H9 (cell line): Measurements from ENCODE around the gene AKAP17A. TPM values are rescaled to one million over a fixed set of nuclear protein-coding genes. Genes with fewer than 3 reads are reported as not detected.

Source experiments
- DNase-seq: peaks from one replicate; pipeline ENCODE4 v3.0.0-alpha.2; 2017
- H2AFZ ChIP-seq: one replicate; pipeline ENCODE4 v1.6.1; 2013; ENCODE audit warnings: mild to moderate bottlenecking, low read length, control low read depth, moderate library complexity
- H2AK5ac ChIP-seq: 2 replicates; pipeline ENCODE4 v1.6.1; 2013; ENCODE audit warnings: low read length, control low read depth, mixed read lengths; ENCODE audit not compliant: insufficient read length
- H2BK120ac ChIP-seq: one replicate; pipeline ENCODE4 v1.6.1; 2013; ENCODE audit warnings: low read depth, mild to moderate bottlenecking, low read length, control low read depth, inconsistent platforms; ENCODE audit not compliant: poor library complexity, severe bottlenecking
- H2BK12ac ChIP-seq: 2 replicates; pipeline ENCODE4 v1.6.1; 2013; ENCODE audit warnings: low read length, control low read depth, mixed read lengths, low read depth; ENCODE audit not compliant: insufficient read length
- H2BK15ac ChIP-seq: 2 replicates; pipeline ENCODE4 v1.6.1; 2013; ENCODE audit warnings: low read depth, low read length, control low read depth
- H2BK20ac ChIP-seq: one replicate; pipeline ENCODE4 v1.6.1; 2013; ENCODE audit warnings: low read depth, mild to moderate bottlenecking, low read length, control low read depth, inconsistent platforms; ENCODE audit not compliant: poor library complexity, severe bottlenecking
- H2BK5ac ChIP-seq: 2 replicates; pipeline ENCODE4 v1.6.1; 2013; ENCODE audit warnings: low read length, control low read depth, mixed read lengths; ENCODE audit not compliant: insufficient read length
- H3K14ac ChIP-seq: 2 replicates; pipeline ENCODE4 v1.6.1; 2013; ENCODE audit warnings: low read length, control low read depth; ENCODE audit not compliant: insufficient read depth
- H3K18ac ChIP-seq: 2 replicates; pipeline ENCODE4 v1.6.1; 2013; ENCODE audit warnings: low read depth, mild to moderate bottlenecking, mixed read lengths, low read length, control low read depth; ENCODE audit not compliant: insufficient read length
- H3K23ac ChIP-seq: 2 replicates; pipeline ENCODE4 v1.6.1; 2013; ENCODE audit warnings: low read length, control low read depth, mixed read lengths, low read depth; ENCODE audit not compliant: insufficient read length
- H3K23me2 ChIP-seq: 2 replicates; pipeline ENCODE4 v1.6.1; 2013; ENCODE audit warnings: low read depth, mild to moderate bottlenecking, mixed read lengths, low read length, control low read depth; ENCODE audit not compliant: insufficient read length, poor library complexity, severe bottlenecking
- H3K27ac ChIP-seq: 2 replicates; pipeline ENCODE4 v1.5.1; 2013; ENCODE audit warnings: low read length, control low read depth, mixed read lengths, low read depth; ENCODE audit not compliant: insufficient read length
- H3K27me3 ChIP-seq: 2 replicates; pipeline ENCODE4 v1.6.1; 2013; ENCODE audit warnings: low read length, control low read depth, inconsistent platforms; ENCODE audit not compliant: insufficient read depth
- H3K4ac ChIP-seq: 2 replicates; pipeline ENCODE4 v1.6.1; 2013; ENCODE audit warnings: low read depth, mild to moderate bottlenecking, control low read depth, inconsistent platforms, low read length, moderate library complexity
- H3K4me1 ChIP-seq: 2 replicates; pipeline ENCODE4 v1.6.1; 2013; ENCODE audit warnings: low read length, control low read depth, inconsistent platforms; ENCODE audit not compliant: insufficient read depth
- H3K4me2 ChIP-seq: 2 replicates; pipeline ENCODE4 v1.6.1; 2013; ENCODE audit warnings: low read length, control low read depth, mixed read lengths; ENCODE audit not compliant: insufficient read length, insufficient read depth
- H3K56ac ChIP-seq: 2 replicates; pipeline ENCODE4 v1.6.1; 2013; ENCODE audit warnings: low read depth, mild to moderate bottlenecking, mixed read lengths, low read length, control low read depth; ENCODE audit not compliant: insufficient read length
- H3K79me1 ChIP-seq: 2 replicates; pipeline ENCODE4 v1.6.1; 2013; ENCODE audit warnings: low read depth, mild to moderate bottlenecking, moderate library complexity, low read length, control low read depth, inconsistent platforms; ENCODE audit not compliant: insufficient read depth, poor library complexity, severe bottlenecking
- H3K79me2 ChIP-seq: 2 replicates; pipeline ENCODE4 v1.6.1; 2013; ENCODE audit warnings: low read length, control low read depth, inconsistent platforms; ENCODE audit not compliant: insufficient read depth
- H3K9ac ChIP-seq: 2 replicates; pipeline ENCODE4 v1.6.1; 2013; ENCODE audit warnings: low read length, control low read depth, mixed read lengths; ENCODE audit not compliant: insufficient read length; ENCODE audit errors: extremely low read depth
- H3K9me3 ChIP-seq: one replicate; pipeline ENCODE4 v1.6.1; 2013; ENCODE audit warnings: low read depth, low read length, inconsistent platforms; ENCODE audit not compliant: control insufficient read depth
- H3T11ph ChIP-seq: one replicate; pipeline ENCODE4 v1.6.1; 2013; ENCODE audit warnings: mild to moderate bottlenecking, low read length, control low read depth, inconsistent platforms
- H4K20me1 ChIP-seq: one replicate; pipeline ENCODE4 v1.6.1; 2013; ENCODE audit not compliant: control insufficient read depth, insufficient read length, insufficient read depth
- H4K5ac ChIP-seq: 2 replicates; pipeline ENCODE4 v1.6.1; 2013; ENCODE audit warnings: low read depth, mild to moderate bottlenecking, mixed read lengths, low read length, control low read depth; ENCODE audit not compliant: insufficient read length
- H4K8ac ChIP-seq: replicated peaks from 2 replicates; pipeline ENCODE4 v1.6.1; 2013; ENCODE audit warnings: low read length, control low read depth, mixed read lengths, low read depth; ENCODE audit not compliant: insufficient read length
- H4K91ac ChIP-seq: 2 replicates; pipeline ENCODE4 v1.6.1; 2013; ENCODE audit warnings: low read depth, mild to moderate bottlenecking, moderate library complexity, mixed read lengths, low read length, control low read depth; ENCODE audit not compliant: insufficient read length
- H3K27ac Mint-ChIP-seq, 3 experiments: 2 replicates in 2 of 3; 3 replicates in 1 of 3; pipeline ENCODE4 v1.8.0; 2020 to 2021; ENCODE audit warnings: mixed read lengths in 3 of 3, mild to moderate bottlenecking in 1 of 3, moderate library complexity in 1 of 3
- H3K27me3 Mint-ChIP-seq: 2 replicates; pipeline ENCODE4 v1.8.0; 2021; ENCODE audit warnings: low read depth, mild to moderate bottlenecking, moderate library complexity, mixed read lengths
- H3K36me3 Mint-ChIP-seq, 3 experiments: 2 replicates in 2 of 3; 3 replicates in 1 of 3; pipeline ENCODE4 v1.8.0; 2020 to 2021; ENCODE audit warnings: low read depth in 3 of 3, mixed read lengths in 3 of 3; ENCODE audit not compliant: insufficient read depth in 1 of 3
- H3K4me1 Mint-ChIP-seq, 2 experiments: 2 replicates each; pipeline ENCODE4 v1.8.0; 2020; ENCODE audit warnings: mixed read lengths in 2 of 2
- H3K4me3 Mint-ChIP-seq, 2 experiments: 2 replicates in 1 of 2; 3 replicates in 1 of 2; pipeline ENCODE4 v1.8.0; 2020 to 2021; ENCODE audit warnings: mild to moderate bottlenecking in 2 of 2, mixed read lengths in 2 of 2, moderate library complexity in 1 of 2
- H3K9me3 Mint-ChIP-seq, 2 experiments: 2 replicates in 1 of 2; 3 replicates in 1 of 2; pipeline ENCODE4 v1.8.0; 2020; ENCODE audit warnings: mild to moderate bottlenecking in 2 of 2, mixed read lengths in 2 of 2, moderate library complexity in 1 of 2
- CTCF ChIP-seq: fragments of 200-600 bp; sonication (generic); conservative IDR thresholded peaks from 3 replicates; pipeline ENCODE4 v1.8.0; 2021; ENCODE audit warnings: antibody characterized with exemption, mild to moderate bottlenecking
- WGBS: extraction: QIAGEN DNeasy Blood & Tissue Kit; methylation state at CpG from one replicate; pipeline ENCODE4 v1.1.7; 2013; ENCODE audit warnings: missing lambda C conversion rate, low lambda C conversion rate, mixed read lengths; ENCODE audit not compliant: insufficient read length; ENCODE audit errors: extremely low coverage; 5-methylcytosine and 5-hydroxymethylcytosine counted together
- total RNA-seq: library from RNA; stranded (reverse); gene quantifications from 2 replicates; pipeline ENCODE4 v1.2.1, GENCODE V29; 2021

AKAP17A gene
- total RNA-seq, 1 experiment from 2014 or later, result 39.7 TPM

GRCh38 chrX:1600406-1601050 lies 9.1 kb downstream of the AKAP17A start:
- Histone ChIP-seq H3K4me1 (no peaks in the 10 kb centered on the region), H3K9me3 (no peaks in the 10 kb centered on the region), H2AFZ (no peak overlapping the region), H2BK120ac (no peak overlapping the region), H3K27me3 (no peaks in the 10 kb centered on the region), H2BK12ac (no peak overlapping the region), H2BK20ac (no peak overlapping the region), H3T11ph (no peak overlapping the region), H4K91ac (no peak overlapping the region), H3K56ac (no peak overlapping the region), H3K18ac (no peak overlapping the region), H3K23me2 (no peaks in the 10 kb centered on the region), H3K14ac (no peak overlapping the region), H3K79me1 (peaks cover 5% of the 10 kb centered on the region), H2BK5ac (no peak overlapping the region), H3K79me2 (peaks cover 6% of the 10 kb centered on the region; the same call in 1 of the 2 replicates), H4K20me1 (peaks cover 2% of the 10 kb centered on the region), H3K4me2 (no peak overlapping the region), H3K4ac (no peak overlapping the region), H3K23ac (no peak overlapping the region), H3K27ac (no peak overlapping the region), H4K5ac (no peak overlapping the region), H4K8ac (no peak overlapping the region), H2BK15ac (no peak overlapping the region), H2AK5ac (no peak overlapping the region), H3K9ac (no peak overlapping the region)
- H3K27ac Mint-ChIP-seq, result no peak overlapping the region
- 0 out of 4 replicates have a peak, but pooled peaks cover 0 to 1% of the 10 kb centered on the region in 2 experiments for H3K4me1 Mint-ChIP-seq
- H3K27me3 Mint-ChIP-seq, result no peaks in the 10 kb centered on the region
- peaks cover 44 to 73% (median 73%) of the 10 kb centered on the region in 3 experiments for H3K36me3 Mint-ChIP-seq
- no CpG with 5 or more reads among the region's 52 CpGs for WGBS
- DNase-seq, result no peak
- H3K4me3 Mint-ChIP-seq, result no peak overlapping the region
- no peak for TF ChIP-seq CTCF
- no peaks in the 10 kb centered on the region; a peak in 1 of 5 replicates for H3K9me3 Mint-ChIP-seq
